Hepatocyte (in vitro differentiated cells): ENCODE results near the gene PAX5. TPM values are rescaled to one million over a fixed set of nuclear protein-coding genes. Genes with fewer than 3 reads are reported as not detected.

Experiments used
- DNase-seq: peaks from one replicate; pipeline ENCODE4 v3.0.0-alpha.2; 2016; ENCODE audit warnings: low spot score
- H2AFZ ChIP-seq: fragments of 200-600 bp; sonication (generic); 2 replicates; pipeline ENCODE4 v1.6.0; 2016; ENCODE audit warnings: antibody characterized with exemption, mild to moderate bottlenecking
- H3K27ac ChIP-seq: fragments of 200-600 bp; sonication (generic); 2 replicates; pipeline ENCODE4 v1.5.1; 2016; ENCODE audit warnings: mild to moderate bottlenecking
- H3K27me3 ChIP-seq: fragments of 200-600 bp; sonication (generic); 2 replicates; pipeline ENCODE4 v1.6.1; 2016
- H3K36me3 ChIP-seq: fragments of 200-600 bp; sonication (generic); replicated peaks from 2 replicates; pipeline ENCODE4 v1.5.1; 2016; ENCODE audit warnings: low read depth; ENCODE audit not compliant: insufficient read depth
- H3K4me1 ChIP-seq: fragments of 200-600 bp; sonication (generic); 2 replicates; pipeline ENCODE4 v1.5.1; 2016; ENCODE audit warnings: mild to moderate bottlenecking, moderate library complexity; ENCODE audit not compliant: insufficient read depth
- H3K4me2 ChIP-seq: fragments of 200-600 bp; sonication (generic); 2 replicates; pipeline ENCODE4 v1.6.0; 2016
- H3K4me3 ChIP-seq: fragments of 200-600 bp; sonication (generic); 2 replicates; pipeline ENCODE4 v1.5.1; 2016; ENCODE audit warnings: mild to moderate bottlenecking
- H3K79me2 ChIP-seq: fragments of 200-600 bp; sonication (generic); 2 replicates; pipeline ENCODE4 v1.6.0; 2017; ENCODE audit warnings: mild to moderate bottlenecking
- H3K9me2 ChIP-seq: fragments of 200-600 bp; sonication (generic); replicated peaks from 2 replicates; pipeline ENCODE4 v1.6.0; 2017; ENCODE audit warnings: mild to moderate bottlenecking; ENCODE audit not compliant: insufficient read depth
- H3K9me3 ChIP-seq: fragments of 200-600 bp; sonication (generic); 2 replicates; pipeline ENCODE4 v1.5.1; 2016; ENCODE audit warnings: low read depth, mild to moderate bottlenecking
- H4K20me1 ChIP-seq: fragments of 200-600 bp; sonication (generic); 2 replicates; pipeline ENCODE4 v1.6.0; 2016; ENCODE audit warnings: mild to moderate bottlenecking; ENCODE audit not compliant: insufficient read depth, poor library complexity, severe bottlenecking
- CTCF ChIP-seq: fragments of 200-600 bp; sonication (generic); IDR thresholded peaks from 2 replicates; pipeline ENCODE4 v1.5.1; 2016; ENCODE audit warnings: antibody characterized with exemption, mild to moderate bottlenecking; ENCODE audit not compliant: poor library complexity
- EZH2 ChIP-seq: fragments of 200-600 bp; sonication (generic); IDR thresholded peaks from 2 replicates; pipeline ENCODE4 v1.6.1; 2016; ENCODE audit warnings: antibody characterized with exemption, mild to moderate bottlenecking, borderline replicate concordance
- EZH2phosphoT487 ChIP-seq: fragments of 200-600 bp; sonication (generic); IDR thresholded peaks from one replicate; pipeline ENCODE4 v1.6.1; 2018; ENCODE audit warnings: antibody characterized with exemption, mild to moderate bottlenecking, low read depth, moderate library complexity; ENCODE audit not compliant: unreplicated experiment, severe bottlenecking
- WGBS: methylation state at CpG from one replicate; pipeline ENCODE4 v1.1.6; 2016; ENCODE audit warnings: low lambda C conversion rate; ENCODE audit errors: missing lambda C conversion rate; 5-methylcytosine and 5-hydroxymethylcytosine counted together
- polyA plus RNA-seq: library from polyadenylated mRNA; unstranded; fragments of >200 nt; fragmentation: Nextera tagmentation; extraction: Ambion mirVana; gene quantifications from 2 replicates; pipeline ENCODE4 v1.2.1, GENCODE V29; 2016
- total RNA-seq: library from RNA; depleted of rRNA; stranded (reverse); fragments of >200 nt; gene quantifications from 2 replicates; pipeline ENCODE4 v1.2.3, GENCODE V29; 2014

The PAX5 gene
- total and polyA plus RNA-seq, 2 experiments from 2014 or later = not detected

- Histone ChIP-seq H3K4me3 (no peak overlapping the region), H3K4me2 (no peak overlapping the region), H3K27ac (no peak overlapping the region), H3K79me2 (no peaks in the 10 kb centered on the region), H4K20me1 (no peaks in the 10 kb centered on the region), H3K36me3 (no peaks in the 10 kb centered on the region), H3K4me1 (no peaks in the 10 kb centered on the region), H3K27me3 (peaks cover 18% of the 10 kb centered on the region), H3K9me2 (no peaks in the 10 kb centered on the region), H2AFZ (no peak overlapping the region), H3K9me3 (no peaks in the 10 kb centered on the region)
- no peak for DNase-seq
- TF ChIP-seq EZH2phosphoT487 (no peak), EZH2 (no peak), CTCF (no peak)
- WGBS = 96% methylated on average over 7 of the region's 7 CpGs
Measured at GRCh38 chr9:36960575-36960955, 73.5 kb downstream of the PAX5 start.

- H3K79me2 ChIP-seq = no peaks in the 10 kb centered on the region
- H3K27ac ChIP-seq = no peak overlapping the region
- DNase-seq = no peak
- H3K27me3 ChIP-seq = peaks cover 20% of the 10 kb centered on the region
- H3K4me1 ChIP-seq = no peaks in the 10 kb centered on the region
- H3K9me2 ChIP-seq = no peaks in the 10 kb centered on the region
- TF ChIP-seq CTCF (no peak), EZH2 (no peak), EZH2phosphoT487 (no peak)
- no peak overlapping the region for H2AFZ ChIP-seq
- H3K36me3 ChIP-seq = no peaks in the 10 kb centered on the region
- H3K4me2 ChIP-seq = no peak overlapping the region
- H4K20me1 ChIP-seq = no peaks in the 10 kb centered on the region
- H3K9me3 ChIP-seq = no peaks in the 10 kb centered on the region
- WGBS = 96% methylated on average over 11 of the region's 12 CpGs
- H3K4me3 ChIP-seq = no peak overlapping the region
Measured at GRCh38 chr9:36959681-36960574, 74.1 kb downstream of the PAX5 start.

GRCh38 chr9:36956908-36957307, 77.2 kb downstream of the PAX5 start:
- H4K20me1 ChIP-seq = no peaks in the 10 kb centered on the region
- H3K9me3 ChIP-seq = no peaks in the 10 kb centered on the region
- no peaks in the 10 kb centered on the region for H3K4me1 ChIP-seq
- H2AFZ ChIP-seq = no peak overlapping the region
- H3K36me3 ChIP-seq = no peaks in the 10 kb centered on the region
- WGBS = 75% methylated on average over 9 of the region's 9 CpGs
- no peak overlapping the region for H3K4me3 ChIP-seq
- no peak overlapping the region for H3K4me2 ChIP-seq
- TF ChIP-seq EZH2phosphoT487 = no peak
- H3K79me2 ChIP-seq = no peaks in the 10 kb centered on the region
- no peaks in the 10 kb centered on the region for H3K9me2 ChIP-seq
- DNase-seq = no peak
- peaks cover 32% of the 10 kb centered on the region for H3K27me3 ChIP-seq
- H3K27ac ChIP-seq = no peak overlapping the region

GRCh38 chr9:36950389-36950788, 83.7 kb downstream of the PAX5 start:
- 70% methylated on average over 4 of the region's 4 CpGs for WGBS
- TF ChIP-seq EZH2phosphoT487 = no peak
- TF ChIP-seq EZH2 = no peak
- TF ChIP-seq CTCF = no peak

More at GRCh38 chr9:36950389-36950788, 83.7 kb downstream of the PAX5 start:
- H3K9me2 ChIP-seq = no peaks in the 10 kb centered on the region
- DNase-seq = no peak
- no peak overlapping the region for H3K4me2 ChIP-seq
- H3K9me3 ChIP-seq = no peaks in the 10 kb centered on the region
- peaks cover 36% of the 10 kb centered on the region for H3K27me3 ChIP-seq
- no peaks in the 10 kb centered on the region for H3K79me2 ChIP-seq
- H3K4me3 ChIP-seq = no peak overlapping the region
- no peaks in the 10 kb centered on the region for H3K36me3 ChIP-seq
- H3K27ac ChIP-seq = no peak overlapping the region
- no peak overlapping the region for H2AFZ ChIP-seq
- H4K20me1 ChIP-seq = no peaks in the 10 kb centered on the region
- H3K4me1 ChIP-seq = no peaks in the 10 kb centered on the region
